K562 (cell line): ENCODE data around the gene KIF6.

ENCODE experiments used
- TAF9B ChIP-seq: fragments of 450-650 bp; IDR thresholded peaks from 2 replicates; pipeline ENCODE4 v1.6.1; 2018; ENCODE audit warnings: mild to moderate bottlenecking; ENCODE audit not compliant: partially characterized antibody
- TF ChIP-seq, protein P1 (sequence below), 2 experiments: fragments of 450-650 bp; formaldehyde crosslinking in 1 of 2; IDR thresholded peaks; 2 replicates each; pipeline versions ENCODE4 v1.4.0 to v1.6.1; 2014 to 2020; ENCODE audit warnings: mild to moderate bottlenecking in 2 of 2, borderline replicate concordance in 1 of 2, low read depth in 1 of 2

DNA sequence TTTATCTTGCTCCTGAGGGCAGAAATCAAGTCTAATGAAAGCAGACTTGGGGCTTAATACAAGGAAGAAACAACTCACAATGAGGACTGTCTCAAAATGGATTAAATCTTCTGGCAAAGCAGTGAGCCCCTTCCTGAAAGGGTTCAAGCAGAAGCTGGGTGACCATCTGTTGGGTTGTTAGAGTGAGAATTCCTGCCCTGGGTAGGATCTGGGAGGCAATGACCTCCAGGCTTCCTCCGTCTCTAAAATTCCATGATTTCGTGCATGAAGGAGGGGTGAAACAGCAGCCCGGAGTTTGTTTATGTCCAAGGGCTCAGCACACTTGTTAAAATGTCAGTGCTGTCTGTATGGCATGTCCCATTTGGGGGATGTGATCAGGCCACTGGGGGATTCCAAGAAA, 338.7 kb downstream of the KIF6 start:
- TF ChIP-seq TAF9B: no peak
- TF ChIP-seq, protein P1, sequence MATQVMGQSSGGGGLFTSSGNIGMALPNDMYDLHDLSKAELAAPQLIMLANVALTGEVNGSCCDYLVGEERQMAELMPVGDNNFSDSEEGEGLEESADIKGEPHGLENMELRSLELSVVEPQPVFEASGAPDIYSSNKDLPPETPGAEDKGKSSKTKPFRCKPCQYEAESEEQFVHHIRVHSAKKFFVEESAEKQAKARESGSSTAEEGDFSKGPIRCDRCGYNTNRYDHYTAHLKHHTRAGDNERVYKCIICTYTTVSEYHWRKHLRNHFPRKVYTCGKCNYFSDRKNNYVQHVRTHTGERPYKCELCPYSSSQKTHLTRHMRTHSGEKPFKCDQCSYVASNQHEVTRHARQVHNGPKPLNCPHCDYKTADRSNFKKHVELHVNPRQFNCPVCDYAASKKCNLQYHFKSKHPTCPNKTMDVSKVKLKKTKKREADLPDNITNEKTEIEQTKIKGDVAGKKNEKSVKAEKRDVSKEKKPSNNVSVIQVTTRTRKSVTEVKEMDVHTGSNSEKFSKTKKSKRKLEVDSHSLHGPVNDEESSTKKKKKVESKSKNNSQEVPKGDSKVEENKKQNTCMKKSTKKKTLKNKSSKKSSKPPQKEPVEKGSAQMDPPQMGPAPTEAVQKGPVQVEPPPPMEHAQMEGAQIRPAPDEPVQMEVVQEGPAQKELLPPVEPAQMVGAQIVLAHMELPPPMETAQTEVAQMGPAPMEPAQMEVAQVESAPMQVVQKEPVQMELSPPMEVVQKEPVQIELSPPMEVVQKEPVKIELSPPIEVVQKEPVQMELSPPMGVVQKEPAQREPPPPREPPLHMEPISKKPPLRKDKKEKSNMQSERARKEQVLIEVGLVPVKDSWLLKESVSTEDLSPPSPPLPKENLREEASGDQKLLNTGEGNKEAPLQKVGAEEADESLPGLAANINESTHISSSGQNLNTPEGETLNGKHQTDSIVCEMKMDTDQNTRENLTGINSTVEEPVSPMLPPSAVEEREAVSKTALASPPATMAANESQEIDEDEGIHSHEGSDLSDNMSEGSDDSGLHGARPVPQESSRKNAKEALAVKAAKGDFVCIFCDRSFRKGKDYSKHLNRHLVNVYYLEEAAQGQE (IDR thresholded peaks at IDR 0.05; ENCODE audit: borderline replicate concordance): no peak
- TF ChIP-seq, protein P1 (CRISPR knock-in tag; IDR thresholded peaks at IDR 0.05; ENCODE audit: low read depth): no peak
